Measurements from ENCODE around the gene HIVEP3.
A peak's percentile ranks its signal among the peaks of the same experiment; 100 is the strongest.

The HIVEP3 gene

DNA sequence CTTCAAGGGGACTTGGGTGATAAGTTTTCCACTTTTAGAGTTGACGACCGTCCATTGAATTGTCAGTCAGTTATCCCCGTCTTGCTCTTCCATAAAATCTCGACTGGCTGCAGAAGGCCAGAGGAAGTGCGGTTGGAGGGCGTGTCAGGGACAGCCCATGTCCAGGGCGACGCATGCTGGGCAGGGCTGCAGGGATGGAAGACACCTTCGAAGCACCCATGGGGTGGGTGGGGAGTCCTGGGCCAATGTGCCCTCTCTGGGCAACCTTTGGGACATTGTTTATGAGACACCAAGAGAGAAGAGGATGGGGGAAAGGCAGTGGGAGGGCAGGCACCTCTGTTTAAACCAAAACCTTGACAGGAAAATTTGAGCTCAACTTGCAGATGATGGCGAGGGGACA, 395.7 kb downstream of the HIVEP3 start:
- DNase-seq, result no peak

DNA sequence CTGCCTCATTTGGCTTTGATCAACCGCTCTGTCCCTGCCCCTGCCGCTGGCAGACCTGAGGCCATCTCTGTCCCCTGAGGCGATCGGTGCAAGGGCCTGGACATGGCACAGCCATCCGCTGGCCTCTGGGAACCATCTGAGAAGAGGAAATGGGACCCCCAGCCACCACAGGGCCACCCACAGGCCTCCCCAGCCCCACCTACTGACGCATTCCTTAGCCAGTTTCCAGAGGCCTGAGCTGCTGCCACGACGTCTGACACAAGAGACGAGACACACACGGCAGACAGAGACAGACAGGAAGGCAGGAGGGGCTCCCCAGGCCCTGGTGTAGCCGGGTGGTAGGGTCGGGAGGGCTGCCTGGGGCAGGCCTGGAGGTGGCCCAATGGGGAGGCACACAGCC, 397.0 kb downstream of the HIVEP3 start:
- DNase-seq, result no peak

DNA sequence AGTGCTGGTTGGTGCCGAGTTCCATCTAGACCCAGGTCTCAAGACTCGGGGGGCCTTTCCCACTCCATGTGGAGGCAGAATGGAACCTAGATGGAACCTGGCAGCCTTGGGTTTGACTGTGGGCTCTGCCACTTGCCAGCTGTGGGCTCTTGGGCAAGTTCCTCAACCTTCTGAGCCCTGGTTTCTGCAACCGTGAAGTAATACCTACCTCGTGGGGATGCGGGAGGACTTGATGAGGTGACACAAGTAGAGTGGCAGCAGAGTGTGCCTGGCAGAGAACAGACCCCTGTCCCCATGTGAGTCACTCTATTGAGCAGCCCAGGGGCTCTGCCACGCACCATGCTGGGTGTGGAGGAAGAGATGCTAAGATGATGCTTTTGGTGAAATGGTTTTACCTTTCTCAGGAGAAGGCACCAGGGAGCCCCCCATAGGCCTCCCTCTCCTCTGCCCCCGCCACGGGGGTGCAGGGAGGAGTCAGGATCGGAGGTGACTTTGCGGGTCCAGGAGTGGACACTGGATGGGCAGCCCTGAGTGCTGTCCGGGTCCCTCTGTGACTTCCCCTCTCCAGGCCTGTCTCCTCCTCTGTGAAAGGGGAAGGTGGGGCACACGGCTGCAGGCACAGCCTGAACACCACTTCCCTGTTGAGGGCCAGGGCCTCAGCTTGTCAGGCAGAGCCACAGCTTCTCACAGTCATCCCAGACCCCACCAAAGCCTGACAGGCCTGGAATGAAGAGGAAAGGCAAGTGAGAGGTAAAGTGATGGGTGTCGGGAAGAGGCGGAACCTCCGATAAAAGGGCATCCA, 397.6 kb downstream of the HIVEP3 start:
- no peak for DNase-seq

- no peak for DNase-seq
Measured at GRCh38 chr1:41519667-41520066, 399.1 kb downstream of the HIVEP3 start.

- DNase-seq, result no peak
Measured at GRCh38 chr1:41518471-41518870, 400.3 kb downstream of the HIVEP3 start.

GRCh38 chr1:41517062-41517438, 401.7 kb downstream of the HIVEP3 start:
- no peak for DNase-seq

- DNase-seq, result no peak
Measured at GRCh38 chr1:41516168-41517061, 402.3 kb downstream of the HIVEP3 start.

DNA sequence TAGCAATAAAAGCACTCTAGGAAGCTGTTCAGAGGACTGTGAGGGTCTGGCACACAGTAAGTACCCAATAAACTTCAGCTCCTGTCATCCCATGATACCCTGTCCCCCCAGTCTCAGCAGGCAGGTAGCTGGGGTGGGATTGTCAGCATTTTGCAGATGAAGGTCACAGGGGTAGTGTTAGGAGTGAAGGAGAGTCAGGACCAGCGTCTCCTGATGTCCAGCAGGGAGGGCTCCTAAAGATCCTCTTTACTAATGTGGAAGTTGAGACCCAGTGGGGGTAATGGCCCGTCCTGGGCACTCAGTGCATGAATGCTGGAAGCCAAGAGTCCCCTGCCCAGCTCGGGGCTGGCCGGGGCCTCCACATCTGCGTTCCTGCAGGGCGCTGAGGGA, 402.9 kb downstream of the HIVEP3 start:
- DNase-seq, result no peak

- no peak for DNase-seq
Measured at GRCh38 chr1:41515131-41515678, 403.5 kb downstream of the HIVEP3 start.

DNA sequence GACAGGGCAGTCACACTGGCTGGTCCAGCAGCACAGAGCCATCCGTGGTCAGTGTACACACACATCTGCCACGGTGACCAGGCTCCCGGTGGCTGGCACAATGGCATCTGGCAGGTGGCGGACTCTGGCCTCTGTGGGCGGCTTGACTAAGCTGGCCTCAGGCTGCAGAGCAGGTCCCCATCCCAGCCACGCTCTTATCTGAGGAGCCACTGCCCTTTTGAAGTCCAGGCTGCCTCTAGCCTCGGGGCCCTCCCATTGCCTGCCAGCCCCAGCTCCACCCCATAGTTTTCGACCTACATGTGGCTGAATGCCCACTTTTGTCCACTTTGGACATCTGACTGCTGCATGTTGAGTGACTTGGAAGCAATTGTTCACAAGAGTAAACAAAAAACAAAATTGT, 404.3 kb downstream of the HIVEP3 start:
- DNase-seq, result no peak

- DNase-seq, result no peak
Measured at GRCh38 chr1:41513383-41513735, 405.4 kb downstream of the HIVEP3 start.

DNA sequence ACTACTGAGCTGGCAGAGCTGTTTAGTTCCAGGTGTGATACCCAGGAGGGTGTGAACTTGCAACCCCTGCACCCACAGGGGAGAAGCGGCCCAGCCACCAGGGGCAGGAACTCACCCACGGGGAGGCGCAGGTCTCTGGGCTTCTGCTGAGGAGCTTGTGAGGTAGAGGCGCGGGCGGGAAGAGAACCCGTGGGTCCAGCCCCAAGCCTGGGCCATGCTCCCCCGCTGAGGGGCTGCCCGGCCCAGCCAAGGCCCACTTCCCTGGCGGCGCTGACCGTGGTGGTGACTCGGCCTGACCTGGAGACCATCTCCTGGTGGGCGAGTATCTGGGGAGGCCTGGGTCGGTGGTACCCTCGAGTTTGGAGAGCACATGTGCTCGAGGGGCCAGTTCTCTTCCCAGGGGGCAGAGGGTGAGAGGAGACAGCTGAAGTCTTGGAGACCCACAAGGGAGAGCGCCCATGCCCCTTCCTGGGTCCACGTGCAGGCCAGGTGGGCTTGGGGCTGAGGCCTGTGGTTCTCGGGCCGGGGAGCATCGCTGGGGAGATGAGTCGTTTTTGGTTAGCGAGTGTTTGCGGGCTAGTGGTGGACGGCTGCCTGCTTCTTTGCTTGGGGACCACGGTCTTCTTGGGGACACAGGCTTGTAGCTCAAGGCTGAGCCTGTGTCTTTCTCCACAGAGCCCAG, 405.9 kb downstream of the HIVEP3 start:
- DNase-seq, result no peak

DNA sequence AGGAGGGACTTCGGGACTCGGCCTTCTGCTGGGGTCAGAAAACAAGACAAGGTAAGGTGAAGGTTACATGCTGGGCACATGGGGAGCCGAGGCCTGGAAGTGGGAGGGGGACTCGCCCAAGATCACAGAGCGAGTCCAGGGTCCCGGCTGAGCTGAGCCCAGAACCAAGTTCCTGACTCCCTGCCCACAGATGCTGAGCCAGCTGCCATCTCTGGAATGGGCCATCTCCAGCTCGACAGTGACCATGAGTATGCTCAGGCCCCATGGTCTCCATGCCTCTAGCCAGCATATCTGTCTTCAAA, 407.5 kb downstream of the HIVEP3 start:
- DNase-seq, result no peak

GRCh38 chr1:41510531-41511238, 408.0 kb downstream of the HIVEP3 start:
- DNase-seq, result no peak

GRCh38 chr1:41509270-41509671, 409.5 kb downstream of the HIVEP3 start:
- DNase-seq, result no peak

DNA sequence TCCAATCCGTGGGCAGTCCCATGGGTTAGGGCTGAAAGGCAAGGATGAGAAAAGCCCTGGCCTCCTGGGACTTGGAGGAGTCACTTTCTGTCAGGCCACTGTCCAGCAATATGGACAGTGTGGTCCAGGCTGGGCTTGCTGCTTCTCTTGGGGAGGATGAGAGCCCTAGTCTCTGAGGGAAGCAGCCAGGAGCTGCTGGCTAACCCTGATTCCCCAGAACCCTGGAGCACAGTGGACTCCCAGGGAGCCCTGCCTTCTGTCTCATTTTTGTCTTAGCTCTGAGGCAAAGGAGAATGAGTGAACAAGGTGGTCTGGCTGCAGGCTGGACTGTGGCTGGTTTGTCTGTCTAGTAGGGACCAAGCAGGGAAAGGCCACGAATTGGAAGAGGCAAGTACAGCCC, 410.4 kb downstream of the HIVEP3 start:
- no peak for DNase-seq

DNA sequence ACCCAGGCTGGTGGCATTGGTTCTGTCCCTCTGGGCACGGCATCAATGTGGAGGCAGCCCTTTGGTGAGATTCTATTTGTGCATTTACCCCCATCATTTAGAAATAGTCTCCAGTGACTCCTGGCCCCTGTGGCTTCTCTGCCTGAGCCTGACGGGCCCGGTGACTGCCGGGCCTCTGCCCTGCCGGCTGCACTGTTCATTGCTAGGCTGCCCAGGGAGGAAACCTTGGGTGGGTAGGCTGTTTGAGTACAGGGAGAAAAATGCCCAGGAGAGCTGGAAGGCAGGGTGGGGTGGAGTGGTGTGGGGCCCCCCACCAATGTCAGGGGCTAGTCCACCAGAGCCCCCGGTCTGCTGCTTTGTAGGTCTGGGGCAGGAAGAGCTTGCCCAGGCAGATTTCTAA, 410.9 kb downstream of the HIVEP3 start:
- no peak for DNase-seq

DNA sequence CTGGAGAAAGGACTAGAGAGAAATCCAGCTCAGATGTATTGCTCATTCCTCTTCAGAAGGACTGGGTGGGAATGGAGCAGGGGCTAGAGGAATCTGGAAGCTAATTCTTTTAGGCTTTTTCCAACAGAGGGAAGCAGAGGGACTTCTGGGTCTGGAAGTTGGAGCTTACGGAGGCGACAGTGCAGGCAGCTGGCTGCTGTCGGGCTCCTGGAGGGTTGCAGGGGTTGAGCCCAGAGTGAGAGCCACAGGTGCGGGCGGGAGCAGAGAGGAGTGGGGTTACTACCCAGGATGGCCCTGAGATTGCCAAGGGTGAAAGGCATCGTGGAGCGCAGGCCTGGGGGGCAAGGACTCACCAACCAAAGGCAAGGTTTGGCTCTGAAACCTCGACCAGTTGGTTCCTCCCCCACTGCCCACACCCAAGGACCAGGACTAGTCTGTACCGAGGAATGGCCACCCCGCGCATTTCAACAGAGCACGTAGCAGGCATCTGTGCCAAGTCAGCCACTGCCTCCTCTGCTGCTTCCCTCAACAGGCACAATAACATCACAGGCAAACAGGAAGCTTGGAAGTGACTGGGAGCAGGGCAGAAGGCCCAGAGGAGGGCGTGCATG, 411.5 kb downstream of the HIVEP3 start:
- DNase-seq, result no peak

- DNase-seq, result peak; percentile 82
Measured at GRCh38 chr1:41504114-41505035, 414.3 kb downstream of the HIVEP3 start.

DNA sequence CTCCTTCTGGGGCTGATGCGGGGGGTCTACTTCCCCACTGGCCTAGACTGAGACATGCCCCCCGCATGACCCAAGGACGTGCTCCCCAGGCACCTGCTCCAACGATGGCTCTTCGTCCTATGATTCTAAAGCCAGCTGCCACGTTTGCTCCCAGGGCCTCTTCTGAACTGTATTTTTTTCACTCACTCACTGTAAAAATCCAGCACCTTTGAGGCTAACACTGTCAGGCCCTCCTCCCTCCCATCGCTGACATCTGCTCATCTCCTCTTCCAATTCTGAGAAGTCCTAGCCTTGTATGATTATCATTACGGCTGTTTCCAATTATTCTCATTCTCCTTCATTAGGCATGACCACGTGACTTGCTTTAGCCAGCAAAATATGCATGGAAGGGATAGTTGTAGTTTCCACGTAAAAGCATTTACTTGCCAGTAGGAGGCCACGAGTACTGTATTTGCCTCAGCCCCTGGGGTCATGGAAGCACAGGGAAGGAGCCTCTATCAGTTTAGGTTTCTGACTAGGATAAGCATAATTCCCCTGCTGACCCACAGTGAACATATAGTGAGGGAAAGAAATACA, 415.1 kb downstream of the HIVEP3 start:
- peak; percentile 82 for DNase-seq

GRCh38 chr1:41502912-41503311, 415.8 kb downstream of the HIVEP3 start:
- DNase-seq, result no peak

Data from NCI-H524 treated with DMSO at 0.1 percent for 48 hours (cell line).